Activated naive CD8-positive, alpha-beta T cell (primary cell): Measurements from ENCODE around the gene NHSL1.

ENCODE experiments used
- H3K27ac Mint-ChIP-seq: one replicate; pipeline ENCODE4 v1.8.0; 2021; ENCODE audit warnings: mixed read lengths
- H3K27me3 Mint-ChIP-seq: one replicate; pipeline ENCODE4 v1.8.0; 2021; ENCODE audit warnings: mixed read lengths
- H3K36me3 Mint-ChIP-seq: one replicate; pipeline ENCODE4 v1.8.0; 2021; ENCODE audit warnings: mixed read lengths
- H3K4me1 Mint-ChIP-seq: one replicate; pipeline ENCODE4 v1.8.0; 2021; ENCODE audit warnings: low read depth, mixed read lengths
- H3K4me3 Mint-ChIP-seq: one replicate; pipeline ENCODE4 v1.8.0; 2021; ENCODE audit warnings: mild to moderate bottlenecking, mixed read lengths
- H3K9me3 Mint-ChIP-seq: one replicate; pipeline ENCODE4 v1.8.0; 2021; ENCODE audit warnings: low read depth, mixed read lengths

NHSL1 gene

GRCh38 chr6:138377844-138378243, 121.5 kb downstream of the NHSL1 start, which contains the start of gene SMIM28:
SMIM28 (plus strand) TSS chr6:138377905; CDS start chr6:138378073, 168 bp downstream.
- Mint-ChIP-seq H3K4me1 (no peaks in the 10 kb centered on the region), H3K4me3 (no peak within 1 kb of the TSS), H3K27ac (no peak within 1 kb of the TSS), H3K9me3 (no peaks in the 10 kb centered on the region), H3K27me3 (no peaks in the 10 kb centered on the region), H3K36me3 (no peaks in the 10 kb centered on the region)

GRCh38 chr6:138377042-138377441, 122.3 kb downstream of the NHSL1 start:
- Mint-ChIP-seq H3K4me3 (no peak overlapping the region), H3K36me3 (no peaks in the 10 kb centered on the region), H3K4me1 (peaks cover 2% of the 10 kb centered on the region), H3K9me3 (no peaks in the 10 kb centered on the region), H3K27me3 (no peaks in the 10 kb centered on the region), H3K27ac (no peak overlapping the region)

- Mint-ChIP-seq H3K27ac (no peak overlapping the region), H3K27me3 (no peaks in the 10 kb centered on the region), H3K4me1 (peaks cover 2% of the 10 kb centered on the region), H3K4me3 (no peak overlapping the region), H3K9me3 (no peaks in the 10 kb centered on the region), H3K36me3 (no peaks in the 10 kb centered on the region)
These were observed 124.5 kb downstream of the NHSL1 start for GRCh38 chr6:138374815-138375214.

- Mint-ChIP-seq H3K27me3 (no peaks in the 10 kb centered on the region), H3K4me1 (peaks cover 2% of the 10 kb centered on the region), H3K36me3 (no peaks in the 10 kb centered on the region), H3K4me3 (no peak overlapping the region), H3K27ac (peak overlapping the region; percentile 23), H3K9me3 (no peaks in the 10 kb centered on the region)
These were observed 125.1 kb downstream of the NHSL1 start for GRCh38 chr6:138374230-138374629.

- H3K36me3 Mint-ChIP-seq, result no peaks in the 10 kb centered on the region
These were observed 126.4 kb downstream of the NHSL1 start for GRCh38 chr6:138372711-138373463.

More at GRCh38 chr6:138372711-138373463, 126.4 kb downstream of the NHSL1 start:
- Mint-ChIP-seq H3K4me1 (peaks cover 2% of the 10 kb centered on the region), H3K27me3 (no peaks in the 10 kb centered on the region), H3K9me3 (no peaks in the 10 kb centered on the region), H3K27ac (no peak overlapping the region), H3K4me3 (no peak overlapping the region)
